ENCODE results near the gene ADISSP. TPM values are rescaled to one million over a fixed set of nuclear protein-coding genes. Genes with fewer than 3 reads are reported as not detected.
A peak's percentile ranks its signal among the peaks of the same experiment; 100 is the strongest.

ADISSP gene
- total and polyA plus RNA-seq, 10 donors, result 29.4 to 55.5 (median 36.0) TPM

DNA sequence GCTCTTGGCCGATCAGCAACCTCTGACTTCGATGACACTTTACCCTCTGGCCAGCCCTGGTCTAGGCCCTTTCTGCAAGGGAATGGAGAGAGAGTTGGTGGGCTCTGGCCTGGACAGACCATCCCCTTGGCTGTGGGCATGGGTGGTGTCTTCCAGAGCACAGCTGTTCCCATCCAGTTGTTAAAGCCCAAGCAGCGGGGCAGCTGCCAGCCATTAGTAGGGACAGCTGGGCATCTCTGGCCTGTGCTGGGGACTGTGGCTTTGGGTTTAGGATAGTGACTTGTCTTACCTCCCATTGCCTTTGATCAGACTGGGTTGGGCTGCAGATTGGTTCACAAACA is 31.3 kb upstream of the ADISSP start:
- no peaks in the 10 kb centered on the region for H3K27me3 ChIP-seq (replicated peaks in 1 of 7)
- TF ChIP-seq, protein P1, sequence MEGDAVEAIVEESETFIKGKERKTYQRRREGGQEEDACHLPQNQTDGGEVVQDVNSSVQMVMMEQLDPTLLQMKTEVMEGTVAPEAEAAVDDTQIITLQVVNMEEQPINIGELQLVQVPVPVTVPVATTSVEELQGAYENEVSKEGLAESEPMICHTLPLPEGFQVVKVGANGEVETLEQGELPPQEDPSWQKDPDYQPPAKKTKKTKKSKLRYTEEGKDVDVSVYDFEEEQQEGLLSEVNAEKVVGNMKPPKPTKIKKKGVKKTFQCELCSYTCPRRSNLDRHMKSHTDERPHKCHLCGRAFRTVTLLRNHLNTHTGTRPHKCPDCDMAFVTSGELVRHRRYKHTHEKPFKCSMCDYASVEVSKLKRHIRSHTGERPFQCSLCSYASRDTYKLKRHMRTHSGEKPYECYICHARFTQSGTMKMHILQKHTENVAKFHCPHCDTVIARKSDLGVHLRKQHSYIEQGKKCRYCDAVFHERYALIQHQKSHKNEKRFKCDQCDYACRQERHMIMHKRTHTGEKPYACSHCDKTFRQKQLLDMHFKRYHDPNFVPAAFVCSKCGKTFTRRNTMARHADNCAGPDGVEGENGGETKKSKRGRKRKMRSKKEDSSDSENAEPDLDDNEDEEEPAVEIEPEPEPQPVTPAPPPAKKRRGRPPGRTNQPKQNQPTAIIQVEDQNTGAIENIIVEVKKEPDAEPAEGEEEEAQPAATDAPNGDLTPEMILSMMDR (IDR thresholded peaks at IDR 0.05 in 8 of 11, conservative IDR thresholded peaks at IDR 0.05 in 3 of 11), result no peak
- no peak for TF ChIP-seq POLR2A (IDR thresholded peaks at IDR 0.05)
- no peak for TF ChIP-seq POLR2AphosphoS5 (IDR thresholded peaks at IDR 0.05)
- H3K4me1 ChIP-seq, result peaks cover 36 to 95% (median 84%) of the 10 kb centered on the region in 6 donors
- H3K4me3 ChIP-seq, result peak overlapping the region in 2 of 8 donors; percentile 59 to 87
- DNase-seq, result no peak
- H3K36me3 ChIP-seq, result peaks cover 0 to 56% (median 36%) of the 10 kb centered on the region in 6 donors
- H3K27ac ChIP-seq, result peak overlapping the region; percentile 51 to 99 (median 96)
- intact Hi-C loops (cut with DNase I; ENCODE audit: low total_unique reads), result loop anchor here (10.0 kb wide), 1 partner anchor 56 kb away; no protein-coding TSS in a partner anchor
- no peaks in the 10 kb centered on the region for H3K9me3 ChIP-seq
- 80 to 94% (median 90%) methylated on average over 3 of the region's 3 CpGs for WGBS, 5 donors

DNA sequence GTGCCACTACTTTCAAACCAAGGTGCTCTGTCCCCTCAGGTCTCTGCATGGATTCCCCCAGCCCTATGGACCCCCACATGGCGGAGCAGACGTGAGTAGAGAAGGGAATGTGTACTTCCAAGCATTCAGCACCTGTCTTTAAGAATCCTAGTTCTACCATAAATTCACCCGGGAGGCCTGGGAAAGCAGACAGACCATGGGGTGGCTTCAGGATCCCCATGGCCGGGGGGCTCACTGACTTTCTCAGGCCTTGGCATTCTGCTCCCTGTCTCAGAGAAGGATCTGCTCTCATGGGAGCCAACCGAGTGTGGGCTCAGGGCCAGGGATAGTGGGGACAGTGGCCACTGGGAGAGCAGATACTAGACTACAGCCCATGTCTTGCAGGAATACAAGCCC is 30.8 kb upstream of the ADISSP start:
- intact Hi-C loops (cut with DNase I; ENCODE audit: low total_unique reads), result loop anchor here (10.0 kb wide), 1 partner anchor 56 kb away; no protein-coding TSS in a partner anchor
- DNase-seq, result peak; percentile 62
- Histone ChIP-seq H3K9me3 (no peaks in the 10 kb centered on the region), H3K4me3 (peak overlapping the region in 4 of 8 donors; percentile 59 to 87 (median 62)), H3K36me3 (peaks cover 0 to 51% (median 31%) of the 10 kb centered on the region in 6 donors), H3K27ac (peak overlapping the region; percentile 51 to 99 (median 96)), H3K4me1 (peaks cover 36 to 90% (median 82%) of the 10 kb centered on the region in 6 donors), H3K27me3 (replicated peaks in 1 of 7) (no peaks in the 10 kb centered on the region)
- 60 to 91% (median 84%) methylated on average over 5 of the region's 5 CpGs for WGBS, 5 donors
- TF ChIP-seq, protein P1 (IDR thresholded peaks at IDR 0.05 in 8 of 11, conservative IDR thresholded peaks at IDR 0.05 in 3 of 11), result no peak
- TF ChIP-seq POLR2A (IDR thresholded peaks at IDR 0.05), result no peak
- no peak for TF ChIP-seq POLR2AphosphoS5 (IDR thresholded peaks at IDR 0.05)

DNA sequence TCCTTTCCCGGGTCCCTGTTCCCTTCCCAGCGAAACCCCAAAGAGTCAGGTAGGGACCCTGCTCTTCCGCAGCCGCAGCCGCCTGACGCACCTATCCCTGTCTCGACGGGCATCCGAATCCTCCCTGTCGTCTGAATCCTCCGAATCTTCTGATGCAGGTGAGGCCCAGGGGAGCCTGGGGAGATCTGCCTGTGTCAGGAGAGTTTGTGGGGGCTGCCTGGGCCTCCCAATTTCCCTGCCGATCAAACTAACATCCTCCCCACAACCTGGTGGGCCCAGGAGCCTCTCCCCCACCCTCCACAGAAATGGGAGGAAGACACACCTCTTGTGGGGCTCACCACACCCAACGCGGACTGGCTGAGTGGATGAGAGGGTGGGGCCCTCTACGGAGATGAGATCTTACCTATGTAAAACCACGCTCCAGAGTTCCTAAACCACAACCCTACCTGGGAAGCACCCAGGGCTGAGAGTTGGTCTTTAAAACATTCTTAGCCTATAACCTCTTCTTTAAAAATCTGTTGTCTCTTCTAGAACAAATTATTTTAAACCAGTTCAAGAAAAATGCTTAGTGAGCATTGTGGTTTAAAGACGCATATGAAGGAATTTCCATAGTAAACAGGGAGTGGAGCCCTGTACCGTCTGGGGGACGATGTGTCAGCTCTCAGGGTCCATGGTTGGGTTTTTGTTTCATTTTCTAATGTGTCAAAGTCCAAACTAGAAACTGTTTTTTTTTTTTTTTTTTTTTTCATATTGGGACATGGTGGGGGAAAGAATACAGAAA is 30.2 kb upstream of the ADISSP start:
- H3K4me1 ChIP-seq, result peaks cover 36 to 84% (median 78%) of the 10 kb centered on the region in 6 donors
- intact Hi-C loops (cut with DNase I; ENCODE audit: low total_unique reads), result loop anchor here (10.0 kb wide), 1 partner anchor 57 kb away; no protein-coding TSS in a partner anchor
- H3K27me3 ChIP-seq (replicated peaks in 1 of 7), result no peaks in the 10 kb centered on the region
- WGBS, 5 donors, result 60 to 68% (median 65%) methylated on average over 19 of the region's 19 CpGs
- H3K27ac ChIP-seq, result peak overlapping the region; percentile 51 to 99 (median 96)
- peak; percentile 73 for DNase-seq
- peak overlapping the region in 7 of 8 donors; percentile 48 to 87 (median 63) for H3K4me3 ChIP-seq
- TF ChIP-seq, protein P1 (IDR thresholded peaks at IDR 0.05 in 8 of 11, conservative IDR thresholded peaks at IDR 0.05 in 3 of 11), result no peak
- TF ChIP-seq POLR2AphosphoS5 (IDR thresholded peaks at IDR 0.05) (peak in 1 of 3 donors; percentile 33), POLR2A (IDR thresholded peaks at IDR 0.05) (no peak)
- H3K36me3 ChIP-seq, result peaks cover 0 to 45% (median 25%) of the 10 kb centered on the region in 6 donors
- H3K9me3 ChIP-seq, result no peaks in the 10 kb centered on the region

DNA sequence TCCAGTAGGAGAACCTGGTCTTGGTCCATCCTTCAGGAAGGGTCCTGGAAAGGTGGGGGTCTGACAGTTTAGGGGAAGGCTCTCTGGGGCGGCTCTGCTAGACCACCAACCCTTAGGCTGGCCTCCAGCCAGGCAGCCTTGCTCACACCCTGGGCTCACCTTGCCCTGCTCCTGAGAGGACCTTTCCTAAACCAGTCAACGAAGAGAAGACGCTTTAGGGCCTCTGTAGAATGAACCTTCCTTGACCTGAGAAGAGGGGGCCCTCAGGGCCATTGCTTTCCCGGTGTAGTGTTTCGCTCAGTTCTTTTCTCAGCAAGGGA is 29.6 kb upstream of the ADISSP start:
- Histone ChIP-seq H3K36me3 (peaks cover 0 to 40% (median 19%) of the 10 kb centered on the region in 6 donors), H3K9me3 (no peaks in the 10 kb centered on the region), H3K4me3 (peak overlapping the region; percentile 48 to 87 (median 61)), H3K4me1 (peaks cover 36 to 78% (median 72%) of the 10 kb centered on the region in 6 donors), H3K27ac (peak overlapping the region; percentile 16 to 99 (median 96)), H3K27me3 (replicated peaks in 1 of 7) (no peaks in the 10 kb centered on the region)
- TF ChIP-seq POLR2AphosphoS5 (IDR thresholded peaks at IDR 0.05), result no peak
- no peak for TF ChIP-seq POLR2A (IDR thresholded peaks at IDR 0.05)
- TF ChIP-seq, protein P1 (IDR thresholded peaks at IDR 0.05 in 8 of 11, conservative IDR thresholded peaks at IDR 0.05 in 3 of 11), result no peak
- WGBS, 5 donors, result 74 to 100% (median 81%) methylated on average over 4 to 5 of the region's 5 CpGs
- intact Hi-C loops (cut with DNase I; ENCODE audit: low total_unique reads), result loop anchor here (10.0 kb wide), 1 partner anchor 58 kb away; no protein-coding TSS in a partner anchor
- no peak for DNase-seq
